ENCODE measurements around the gene SPATA46.

- TF ChIP-seq CTCF (IDR thresholded peaks at IDR 0.05; ENCODE audit: extremely low read depth in 1 of 2, insufficient read depth in 1 of 2, low read depth in 1 of 2, low read length in 2 of 2) (no peak), EZH2 (IDR thresholded peaks at IDR 0.05; ENCODE audit: borderline replicate concordance, low read depth, low read length, severe bottlenecking) (no peak), POLR2A (IDR thresholded peaks at IDR 0.05; ENCODE audit: low read depth, low read length) (no peak), POLR2AphosphoS5 (IDR thresholded peaks at IDR 0.05; ENCODE audit: insufficient read depth, low read depth, low read length) (no peak), MAX (IDR thresholded peaks at IDR 0.05; ENCODE audit: insufficient read depth, insufficient read length) (no peak), JUN (IDR thresholded peaks at IDR 0.05; ENCODE audit: borderline replicate concordance, insufficient read depth, insufficient read length, low read depth) (no peak), MYC (IDR thresholded peaks at IDR 0.05; ENCODE audit: low read depth, low read length) (no peak), GATA2 (IDR thresholded peaks at IDR 0.05; ENCODE audit: insufficient read depth, insufficient read length, low read depth, low read length) (no peak), FOS (IDR thresholded peaks at IDR 0.05; ENCODE audit: borderline replicate concordance, insufficient read depth, low read length) (no peak)
Observed at GRCh38 chr1:162353702-162354101, 23.0 kb downstream of the SPATA46 start.
